T-helper 2 cell treated with Interferon-gamma antibody and Interleukin-4, amounts not matched to agents 5 μg/mL and 100 μg/mL, for 36 hours (primary cell): Measurements from ENCODE around the gene ZFP37.
A peak's percentile ranks its signal among the peaks of the same experiment; 100 is the strongest.

Experiments used
- DNase-seq: peaks from one replicate; pipeline ENCODE4 v3.0.0; 2021; ENCODE audit warnings: low spot score
- H3K27ac Mint-ChIP-seq: one replicate; pipeline ENCODE4 v1.8.0; 2021; ENCODE audit warnings: mild to moderate bottlenecking, mixed read lengths
- H3K27me3 Mint-ChIP-seq: one replicate; pipeline ENCODE4 v1.8.0; 2021; ENCODE audit warnings: low read depth, mixed read lengths
- H3K36me3 Mint-ChIP-seq: one replicate; pipeline ENCODE4 v1.8.0; 2021; ENCODE audit warnings: low read depth, mixed read lengths
- H3K4me1 Mint-ChIP-seq: one replicate; pipeline ENCODE4 v1.8.0; 2021; ENCODE audit warnings: low read depth, mixed read lengths
- H3K4me3 Mint-ChIP-seq: one replicate; pipeline ENCODE4 v1.8.0; 2022; ENCODE audit warnings: mild to moderate bottlenecking, moderate library complexity, mixed read lengths
- H3K9me3 Mint-ChIP-seq: one replicate; pipeline ENCODE4 v1.8.0; 2021; ENCODE audit warnings: mixed read lengths

Gene ZFP37

DNA sequence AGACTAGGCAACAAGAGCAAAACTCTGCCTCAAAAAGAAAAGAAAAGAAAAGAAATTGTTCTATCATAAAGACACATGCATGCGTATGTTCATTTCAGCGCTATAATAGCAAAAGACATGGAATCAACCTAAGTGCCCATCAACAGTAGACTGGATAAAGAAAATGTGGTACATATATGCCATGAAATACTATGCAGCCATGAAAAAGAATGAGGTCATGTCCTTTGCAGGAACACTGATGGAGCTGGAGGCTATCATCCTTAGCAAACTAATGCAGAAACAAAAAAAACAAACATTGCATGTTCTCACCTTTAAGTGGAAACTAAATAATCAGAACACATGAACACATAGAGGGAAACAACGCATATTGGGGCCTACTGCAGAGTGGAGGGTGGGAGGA is 38.3 kb downstream of the ZFP37 start:
- Mint-ChIP-seq H3K27me3 (no peaks in the 10 kb centered on the region), H3K36me3 (no peaks in the 10 kb centered on the region), H3K9me3 (peaks cover 53% of the 10 kb centered on the region), H3K4me1 (no peaks in the 10 kb centered on the region), H3K4me3 (no peak overlapping the region), H3K27ac (no peak overlapping the region)
- DNase-seq: no peak

DNA sequence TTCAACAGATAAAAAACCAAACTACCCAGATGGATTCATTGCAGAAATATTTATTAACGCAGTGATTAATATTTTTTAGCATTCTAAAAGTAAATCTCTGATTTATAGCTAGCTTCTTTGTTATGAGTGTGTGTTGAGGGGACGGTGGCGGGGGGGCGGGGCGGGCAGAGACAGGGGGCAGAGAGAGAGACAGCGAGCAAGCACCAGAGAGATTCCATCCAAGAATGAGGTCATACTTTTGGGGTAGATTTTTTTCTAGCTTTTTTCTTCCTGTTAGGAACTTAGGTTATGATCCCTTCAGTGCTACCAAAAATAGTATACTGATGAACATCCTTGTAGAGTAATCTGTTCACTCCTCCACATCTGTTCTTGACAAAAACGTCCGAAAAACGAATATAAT is 44.0 kb downstream of the ZFP37 start:
- Mint-ChIP-seq H3K4me1 (no peaks in the 10 kb centered on the region), H3K27me3 (no peaks in the 10 kb centered on the region), H3K9me3 (peaks cover 43% of the 10 kb centered on the region), H3K36me3 (no peaks in the 10 kb centered on the region), H3K4me3 (no peak overlapping the region), H3K27ac (no peak overlapping the region)
- no peak for DNase-seq

DNA sequence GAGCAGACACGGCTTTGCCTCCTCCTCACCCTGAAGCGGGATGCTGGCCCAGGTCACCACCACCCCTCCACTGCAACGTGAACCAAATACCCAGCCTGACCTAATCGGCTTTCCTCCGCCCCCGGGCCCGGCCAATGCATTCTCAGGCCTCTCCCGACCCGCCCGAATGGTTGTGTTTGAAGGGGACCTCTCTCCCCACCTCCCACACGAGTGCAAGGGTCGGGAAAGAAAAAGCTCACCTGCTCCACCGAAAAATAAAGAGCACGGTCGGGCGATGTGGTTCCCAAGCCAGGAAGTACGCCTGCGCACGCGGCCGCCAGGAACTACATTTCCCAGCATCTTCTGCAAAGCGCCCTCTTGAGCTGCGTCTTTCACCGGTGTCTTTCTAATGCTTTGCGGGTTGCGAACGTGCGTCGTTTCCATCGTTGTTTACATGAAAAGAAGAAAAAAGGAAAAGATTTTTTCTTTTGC is 44.6 kb downstream of the ZFP37 start, which contains the start of gene ZNF883:
ZNF883 (minus strand) TSS at position 282 of the 471 bp plus-strand sequence.
- DNase-seq: no peak
- H3K4me1 Mint-ChIP-seq: no peaks in the 10 kb centered on the region
- H3K9me3 Mint-ChIP-seq: peaks cover 40% of the 10 kb centered on the region
- peak within 1 kb of the TSS; percentile 57 for H3K4me3 Mint-ChIP-seq
- no peaks in the 10 kb centered on the region for H3K27me3 Mint-ChIP-seq
- H3K36me3 Mint-ChIP-seq: no peaks in the 10 kb centered on the region
- H3K27ac Mint-ChIP-seq: no peak within 1 kb of the TSS

DNA sequence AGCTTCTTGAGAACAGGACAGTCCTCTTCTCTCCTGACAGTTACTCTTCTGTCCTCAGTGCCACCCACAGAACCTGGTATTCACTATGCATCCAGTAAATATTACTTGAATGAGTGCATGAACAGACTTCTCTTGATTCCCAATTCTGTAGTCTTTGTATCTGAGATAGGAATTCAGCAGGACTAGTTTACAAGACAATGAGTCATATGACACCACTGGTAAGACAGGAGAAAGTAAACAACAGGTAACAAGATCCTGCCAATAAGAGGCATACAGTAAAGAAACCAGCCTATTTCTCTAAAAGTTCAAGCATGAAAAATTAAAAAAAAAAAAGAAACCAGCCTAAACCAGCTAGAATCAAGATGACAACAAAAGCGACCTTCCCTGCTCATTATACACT is 50.7 kb downstream of the ZFP37 start:
- Mint-ChIP-seq H3K9me3 (peaks cover 63% of the 10 kb centered on the region), H3K4me3 (no peak overlapping the region), H3K27ac (no peak overlapping the region), H3K27me3 (no peaks in the 10 kb centered on the region), H3K4me1 (no peaks in the 10 kb centered on the region), H3K36me3 (no peaks in the 10 kb centered on the region)
- DNase-seq: no peak

DNA sequence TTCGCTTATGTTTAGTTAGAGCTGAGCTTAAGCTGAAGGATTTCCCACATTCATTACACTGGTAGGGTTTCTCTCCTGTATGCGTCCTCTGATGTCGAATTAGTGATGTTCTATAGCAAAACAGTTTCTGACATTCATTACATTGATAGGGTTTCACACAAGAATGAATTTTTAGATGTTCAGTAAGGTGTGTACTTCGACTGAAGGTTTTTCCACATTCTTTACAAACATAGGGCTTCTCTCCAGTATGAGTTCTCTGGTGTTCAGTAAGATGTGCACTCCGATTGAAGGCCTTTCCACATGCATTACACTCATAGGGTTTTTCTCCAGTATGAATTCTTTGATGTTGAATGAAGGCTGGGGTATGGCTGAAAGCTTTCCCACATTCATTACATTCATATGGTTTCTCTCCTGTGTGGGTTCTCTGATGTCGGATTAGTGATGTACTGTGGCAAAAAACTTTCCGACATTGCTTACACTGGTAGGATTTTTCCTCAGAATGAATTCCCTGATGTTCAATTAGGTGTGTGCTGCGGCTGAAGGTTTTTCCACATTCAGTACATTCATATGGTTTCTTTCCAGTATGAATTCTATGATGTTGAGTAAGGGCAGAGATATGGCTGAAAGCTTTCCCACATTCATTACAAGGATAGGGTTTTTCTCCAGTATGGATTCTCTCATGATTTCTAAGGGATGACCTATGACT is 59.1 kb downstream of the ZFP37 start:
- Mint-ChIP-seq H3K4me1 (no peaks in the 10 kb centered on the region), H3K36me3 (peaks cover 7% of the 10 kb centered on the region), H3K9me3 (peaks cover 76% of the 10 kb centered on the region), H3K27ac (no peak overlapping the region), H3K4me3 (no peak overlapping the region), H3K27me3 (no peaks in the 10 kb centered on the region)
- no peak for DNase-seq
